NT2/D1 (cell line): ENCODE data around the gene USB1.

ENCODE experiments used
- DNase-seq: peaks from one replicate; pipeline ENCODE4 v3.0.0-alpha.2; 2011; ENCODE audit warnings: low read depth, low spot score
- H3K27me3 ChIP-seq: 2 replicates; pipeline ENCODE4 v1.6.0; 2011; ENCODE audit warnings: mild to moderate bottlenecking; ENCODE audit not compliant: insufficient read length, insufficient read depth
- H3K36me3 ChIP-seq: 2 replicates; pipeline ENCODE4 v1.6.1; 2011; ENCODE audit warnings: mild to moderate bottlenecking, low read length, mixed read lengths; ENCODE audit not compliant: insufficient read depth, insufficient read length
- H3K4me1 ChIP-seq: 2 replicates; pipeline ENCODE4 v1.5.1; 2011; ENCODE audit not compliant: insufficient read depth, insufficient read length
- H3K4me3 ChIP-seq: 2 replicates; pipeline ENCODE4 v1.5.1; 2011; ENCODE audit warnings: low read depth; ENCODE audit not compliant: insufficient read length
- H3K9ac ChIP-seq: 2 replicates; pipeline ENCODE4 v1.6.0; 2011; ENCODE audit warnings: low read depth; ENCODE audit not compliant: insufficient read length
- H3K9me3 ChIP-seq: 2 replicates; pipeline ENCODE4 v1.5.1; 2011; ENCODE audit warnings: mild to moderate bottlenecking, low read length; ENCODE audit not compliant: insufficient read depth
- SUZ12 ChIP-seq: IDR thresholded peaks from 2 replicates; pipeline ENCODE4 v1.6.1; 2011; ENCODE audit not compliant: insufficient read length, insufficient read depth; ENCODE audit errors: extremely low read depth
- YY1 ChIP-seq: IDR thresholded peaks from 2 replicates; pipeline ENCODE4 v1.6.1; 2011; ENCODE audit not compliant: insufficient read length, insufficient read depth
- ZNF274 ChIP-seq: IDR thresholded peaks from 2 replicates; pipeline ENCODE4 v1.6.1; 2011; ENCODE audit warnings: mild to moderate bottlenecking, low read depth, low read length

Gene USB1

DNA sequence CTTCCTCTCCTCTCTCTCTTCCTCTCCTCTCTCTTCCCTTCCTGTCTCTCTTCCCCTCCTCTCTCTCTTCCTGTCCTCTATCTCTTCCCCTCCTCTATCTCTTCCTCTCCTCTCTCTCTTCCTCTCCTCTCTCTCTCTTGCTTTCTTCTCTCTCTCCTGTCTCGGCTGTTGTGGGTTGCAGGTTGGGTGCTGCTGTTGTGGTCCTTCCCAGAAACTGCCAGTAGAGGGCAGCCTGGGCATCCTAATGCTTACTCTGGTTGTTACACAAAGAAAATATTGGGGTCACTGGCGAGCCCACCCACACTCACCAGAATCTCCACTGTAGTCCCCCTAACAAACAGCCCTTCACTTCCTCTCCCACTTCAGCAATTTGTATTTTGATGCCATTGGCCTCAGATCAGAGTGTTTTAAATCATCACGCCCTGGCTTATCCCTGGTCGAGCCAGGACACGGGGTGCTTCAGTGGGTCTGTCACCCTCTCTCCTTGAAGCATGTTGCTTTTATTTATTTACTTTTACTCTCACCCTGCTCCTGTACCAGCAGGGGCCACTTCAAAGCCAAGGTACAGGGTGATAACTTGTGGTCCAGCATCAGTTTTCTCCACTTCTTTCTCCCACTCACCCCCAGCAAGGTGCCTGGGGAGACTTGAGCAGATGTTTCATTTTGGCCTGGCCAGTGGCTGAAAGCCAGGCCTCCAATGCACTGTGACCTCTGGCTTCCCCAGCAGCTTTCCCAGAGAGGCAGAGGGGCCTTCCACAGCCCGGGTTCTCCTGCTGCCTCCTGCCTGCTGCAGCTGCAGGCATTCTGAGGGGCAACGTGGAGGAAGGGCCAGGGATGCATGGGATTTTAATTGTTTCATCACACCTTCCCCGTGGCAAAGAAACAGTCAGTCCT, 19.7 kb downstream of the USB1 start:
- no peak overlapping the region for H3K9ac ChIP-seq
- no peak for DNase-seq
- no peak overlapping the region for H3K4me3 ChIP-seq
- no peak for TF ChIP-seq YY1
- TF ChIP-seq SUZ12, result no peak
- TF ChIP-seq ZNF274, result no peak
- no peaks in the 10 kb centered on the region for H3K9me3 ChIP-seq
- peaks cover 6% of the 10 kb centered on the region for H3K4me1 ChIP-seq
- H3K27me3 ChIP-seq, result peaks cover 15% of the 10 kb centered on the region
- H3K36me3 ChIP-seq, result peaks cover 49% of the 10 kb centered on the region

DNA sequence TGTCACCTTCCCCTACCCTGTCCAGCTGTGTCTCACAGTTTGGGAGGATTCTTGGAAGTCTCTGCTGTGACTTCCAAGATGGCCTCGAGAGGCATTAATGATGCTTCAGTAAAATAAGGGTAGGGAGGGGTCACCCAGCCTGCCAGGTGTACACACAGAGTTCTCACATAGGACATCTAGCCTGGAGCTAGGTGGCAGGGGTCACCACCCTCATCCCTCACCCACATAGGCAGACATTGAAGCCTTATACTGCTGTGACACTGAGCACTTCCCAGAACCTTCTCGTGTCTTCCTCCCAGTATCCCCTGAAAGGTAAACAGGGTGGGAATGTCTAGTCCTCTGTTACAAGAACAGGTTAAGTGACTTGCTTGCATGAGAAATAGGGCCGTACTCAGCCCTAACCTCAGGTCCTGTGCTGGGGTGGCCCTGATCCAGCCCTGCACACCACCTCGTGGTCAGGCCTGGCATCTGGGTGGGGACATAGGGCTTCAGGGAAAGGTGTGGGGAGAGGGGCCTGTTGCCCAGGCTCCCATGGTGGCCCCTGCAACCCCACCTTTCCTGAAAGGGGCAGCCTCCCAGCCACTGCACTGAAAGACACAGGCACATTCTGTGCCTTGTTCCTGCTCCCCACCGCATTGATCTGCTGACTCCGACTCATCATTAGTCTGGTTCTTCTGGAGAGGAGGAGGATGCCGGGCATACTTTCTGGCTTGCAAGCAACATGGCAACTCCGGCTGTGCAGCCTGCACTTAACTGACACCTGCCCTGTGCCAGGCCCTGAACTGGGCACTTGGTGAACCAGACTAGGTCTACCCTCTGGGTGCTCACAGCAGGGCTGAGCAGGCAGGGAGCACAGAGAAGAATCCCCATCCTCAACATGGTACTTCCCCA, 20.7 kb downstream of the USB1 start:
- TF ChIP-seq ZNF274, result no peak
- TF ChIP-seq YY1, result no peak
- TF ChIP-seq SUZ12, result no peak
- no peak for DNase-seq
- Histone ChIP-seq H3K9me3 (no peaks in the 10 kb centered on the region), H3K4me3 (no peak overlapping the region), H3K4me1 (peaks cover 6% of the 10 kb centered on the region), H3K9ac (no peak overlapping the region), H3K36me3 (peaks cover 41% of the 10 kb centered on the region), H3K27me3 (peaks cover 15% of the 10 kb centered on the region)

DNA sequence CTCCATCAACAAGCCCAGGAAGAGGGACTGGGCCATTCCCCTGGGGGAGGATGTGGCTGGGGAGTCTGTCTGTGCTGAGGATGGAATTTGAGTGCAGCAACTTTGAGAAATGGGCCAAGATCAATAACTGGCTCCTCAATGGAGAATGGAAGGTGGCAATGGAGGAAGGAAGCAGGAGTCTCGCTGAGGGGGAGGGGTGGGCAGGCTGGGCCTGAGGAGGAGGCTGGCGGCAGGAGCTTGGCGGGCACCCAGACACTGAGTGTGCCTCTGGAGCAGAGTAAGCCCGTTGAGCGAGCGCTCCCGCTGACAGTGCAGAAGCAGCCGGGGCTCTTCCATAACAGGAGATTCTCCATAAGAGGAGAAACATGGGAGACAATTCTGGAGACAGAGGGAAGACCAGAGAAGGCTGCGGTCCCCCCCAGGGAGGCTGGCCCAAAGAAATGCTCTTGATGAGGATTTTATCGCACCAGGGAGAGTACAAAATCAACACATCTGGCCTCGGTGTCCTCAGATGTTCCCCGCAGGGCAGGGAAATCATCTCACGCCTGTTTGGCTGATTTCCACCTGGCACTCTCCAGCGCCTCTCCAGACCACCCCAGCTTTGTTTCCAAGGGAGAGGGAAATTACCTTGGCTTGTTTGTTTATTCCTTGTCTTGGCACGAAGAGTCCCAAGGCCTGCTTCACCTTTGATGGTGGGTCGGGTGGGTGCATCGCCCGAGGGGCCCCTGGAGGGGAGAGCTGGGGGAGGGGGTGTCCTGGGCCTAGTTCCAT, 21.6 kb downstream of the USB1 start:
- H3K27me3 ChIP-seq, result peaks cover 15% of the 10 kb centered on the region
- H3K9me3 ChIP-seq, result no peaks in the 10 kb centered on the region
- H3K9ac ChIP-seq, result no peak overlapping the region
- TF ChIP-seq YY1, result no peak
- no peak for TF ChIP-seq SUZ12
- TF ChIP-seq ZNF274, result no peak
- peaks cover 7% of the 10 kb centered on the region for H3K4me1 ChIP-seq
- no peak overlapping the region for H3K4me3 ChIP-seq
- peaks cover 32% of the 10 kb centered on the region for H3K36me3 ChIP-seq
- DNase-seq, result no peak

DNA sequence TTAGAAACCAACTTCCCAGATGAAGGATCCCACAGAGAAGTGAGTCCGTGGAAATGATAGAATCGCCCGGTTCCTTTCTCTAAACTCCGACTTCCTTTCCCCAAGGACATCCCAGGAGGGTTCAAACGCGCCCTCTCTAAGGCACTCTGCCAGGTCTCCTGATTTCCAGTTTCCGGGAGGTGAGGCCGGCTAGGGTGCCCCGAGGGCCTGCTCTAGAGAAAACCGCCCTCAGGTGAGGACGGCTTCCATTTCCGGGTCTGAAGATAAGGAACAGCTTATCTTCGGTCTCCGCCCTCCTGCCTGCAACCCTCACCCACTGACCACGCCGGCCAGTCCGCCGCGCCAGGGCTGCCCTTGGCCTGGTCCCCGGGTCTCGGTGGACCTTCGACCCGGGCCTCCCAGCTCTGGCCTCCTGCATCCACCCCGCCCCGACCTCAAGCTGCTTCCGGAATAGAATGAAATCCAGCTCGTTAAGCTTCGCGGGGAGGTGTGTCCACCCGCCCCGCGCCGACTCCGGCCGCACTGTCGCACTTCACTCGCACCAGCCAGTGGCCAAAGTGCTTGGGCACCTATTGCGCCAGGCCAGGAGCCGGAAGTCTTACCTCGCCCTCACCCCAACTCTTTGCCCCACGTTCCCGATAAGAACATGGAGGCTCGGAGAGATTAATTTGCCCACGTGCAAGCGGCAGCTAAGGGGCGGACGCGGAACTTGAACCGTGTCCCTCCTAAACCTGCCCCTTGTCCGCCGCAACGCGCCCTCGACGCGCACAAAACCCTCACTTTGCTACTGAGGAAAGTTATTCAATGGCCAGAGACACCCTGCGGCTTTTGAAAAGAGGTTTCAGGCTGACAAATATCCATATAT, 23.5 kb downstream of the USB1 start:
- H3K9ac ChIP-seq, result peak overlapping the region; percentile 79
- TF ChIP-seq SUZ12 (no peak), ZNF274 (no peak), YY1 (no peak)

DNA sequence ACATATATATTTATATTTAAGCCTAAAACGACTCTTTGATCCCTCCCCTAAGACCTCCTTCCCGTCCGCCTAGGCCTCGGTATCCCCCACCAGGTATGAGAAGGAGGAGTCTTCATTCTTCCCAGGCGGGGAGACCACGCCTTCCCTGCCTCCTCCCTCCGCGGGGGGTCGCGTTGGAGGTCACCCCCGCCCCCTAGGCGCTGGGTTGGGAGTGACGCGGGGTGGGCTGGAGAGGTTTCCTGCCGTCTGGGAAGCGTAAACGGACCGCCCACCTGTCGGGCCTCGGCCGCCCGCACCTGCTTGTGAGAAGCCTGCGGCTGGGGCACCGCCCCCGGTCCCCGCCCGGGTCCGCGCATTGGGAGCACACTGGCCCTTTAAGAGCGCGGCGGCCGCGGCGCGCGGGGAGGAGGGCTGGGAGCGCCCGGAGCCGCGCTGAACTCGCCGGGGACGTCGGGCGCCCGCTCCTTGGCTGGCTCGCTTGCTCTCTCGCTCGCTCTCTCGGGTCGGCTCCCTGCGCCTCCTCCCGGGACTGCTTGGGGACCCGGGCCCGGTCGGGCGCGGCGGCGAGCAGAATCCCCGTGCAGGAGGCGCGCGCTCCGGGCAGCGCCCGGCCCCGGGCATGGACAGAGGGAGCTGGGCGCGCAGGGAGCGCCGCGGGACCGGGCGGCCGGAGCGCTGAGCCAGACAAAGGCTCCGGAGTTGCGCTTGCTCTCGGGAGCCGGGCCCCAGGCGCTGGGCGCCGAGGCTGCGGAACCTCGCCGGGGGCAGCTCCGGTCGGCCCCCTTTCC, 24.3 kb downstream of the USB1 start, which contains the start of gene MMP15:
MMP15 (plus strand) TSS at position 404 of the 788 bp plus-strand sequence. CDS start 597 bp downstream, outside the sequence.
- H3K4me1 ChIP-seq, result peaks cover 22% of the 10 kb centered on the region
- H3K9me3 ChIP-seq, result no peaks in the 10 kb centered on the region
- H3K4me3 ChIP-seq, result peak within 1 kb of the TSS; percentile 95
- peaks cover 15% of the 10 kb centered on the region for H3K27me3 ChIP-seq
- peak within 1 kb of the TSS; percentile 97 for H3K9ac ChIP-seq
- TF ChIP-seq YY1, result no peak
- no peak for TF ChIP-seq ZNF274
- TF ChIP-seq SUZ12, result no peak
- DNase-seq, result peak; percentile 82
- peaks cover 32% of the 10 kb centered on the region for H3K36me3 ChIP-seq

More for the DNA sequence above, 23.5 kb downstream of the USB1 start:
- H3K4me3 ChIP-seq, result peak overlapping the region; percentile 95
- peaks cover 15% of the 10 kb centered on the region for H3K27me3 ChIP-seq
- no peak for DNase-seq
- peaks cover 30% of the 10 kb centered on the region for H3K36me3 ChIP-seq
- H3K4me1 ChIP-seq, result peaks cover 18% of the 10 kb centered on the region
- no peaks in the 10 kb centered on the region for H3K9me3 ChIP-seq
